SK-N-MC (cell line): ENCODE data around the gene RYR3.
"Not testable (repeated sequence)": the region's sequence is repeated elsewhere in the genome, so short reads cannot be mapped to it uniquely, and the experiment has no call there.

ENCODE experiments used
- DNase-seq: peaks from one replicate; pipeline ENCODE4 v3.0.0-alpha.2; 2011; ENCODE audit warnings: low read depth, low spot score
- H3K27ac ChIP-seq: fragments of 200-600 bp; sonication (generic); 2 replicates; pipeline ENCODE4 v1.5.1; 2016; ENCODE audit warnings: mixed run types
- H3K36me3 ChIP-seq: fragments of 200-600 bp; sonication (generic); 2 replicates; pipeline ENCODE4 v1.6.1; 2017; ENCODE audit warnings: antibody characterized with exemption, low read length, mixed read lengths; ENCODE audit not compliant: insufficient read depth
- H3K4me3 ChIP-seq: fragments of 200-600 bp; sonication (generic); 2 replicates; pipeline ENCODE4 v1.5.1; 2016
- H3K9ac ChIP-seq: fragments of 200-600 bp; sonication (generic); 2 replicates; pipeline ENCODE4 v1.8.0; 2017; ENCODE audit warnings: mixed run types, mixed read lengths; ENCODE audit not compliant: insufficient read length
- H3K9me3 ChIP-seq: fragments of 200-600 bp; sonication (generic); 2 replicates; pipeline ENCODE4 v1.6.1; 2017; ENCODE audit warnings: low read depth, mild to moderate bottlenecking, antibody characterized with exemption, low read length, moderate library complexity, mixed read lengths
- EZH2 ChIP-seq: fragments of 200-600 bp; sonication (generic); IDR thresholded peaks from one replicate; pipeline ENCODE4 v1.6.1; 2017; ENCODE audit warnings: antibody characterized with exemption
- FOXP2 ChIP-seq: optimal IDR thresholded peaks from 2 replicates; pipeline ENCODE3; 2011; ENCODE audit warnings: mild to moderate bottlenecking, moderate library complexity; ENCODE audit not compliant: insufficient read depth; ENCODE audit errors: extremely low read length, control extremely low read depth
- POLR2AphosphoS5 ChIP-seq: IDR thresholded peaks from 2 replicates; pipeline ENCODE4 v1.6.1; 2012; ENCODE audit warnings: mild to moderate bottlenecking, low read depth, low read length, borderline replicate concordance

The RYR3 gene

DNA sequence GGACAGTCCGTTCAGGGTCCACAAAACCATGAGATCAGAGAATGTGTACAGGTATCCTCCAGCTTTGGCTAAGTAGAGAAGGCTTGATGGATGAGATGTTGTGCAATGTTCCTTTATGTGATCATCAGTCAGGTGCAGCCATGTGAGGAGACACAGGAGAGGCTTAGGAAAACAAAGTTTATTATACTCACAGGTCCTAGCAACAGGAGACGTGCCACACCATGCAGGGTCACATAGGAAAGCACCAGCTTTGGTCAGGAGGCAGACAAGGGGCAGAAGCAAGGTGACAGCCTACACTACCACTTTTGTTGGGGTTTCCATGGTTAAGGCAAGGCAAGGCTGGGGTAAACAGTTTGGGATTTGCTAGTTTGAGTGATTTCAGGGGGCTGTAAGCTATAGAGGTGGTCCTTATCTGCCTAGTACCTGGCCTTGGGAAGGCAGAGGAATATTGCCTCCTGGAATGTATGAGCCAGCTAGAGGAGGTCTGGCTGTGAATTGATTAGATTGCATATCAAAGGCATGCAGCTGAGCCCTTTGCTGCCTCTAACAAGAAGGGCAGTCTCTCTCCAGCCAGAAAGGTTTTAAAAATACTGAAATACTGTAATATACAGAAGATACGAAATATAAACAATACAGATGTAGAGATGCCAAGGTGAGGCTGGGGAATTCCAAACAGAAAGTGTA, 248.6 kb downstream of the RYR3 start:
- H3K27ac ChIP-seq = no peak overlapping the region
- no peaks in the 10 kb centered on the region for H3K36me3 ChIP-seq
- no peak overlapping the region for H3K9ac ChIP-seq
- no peaks in the 10 kb centered on the region for H3K9me3 ChIP-seq
- no peak for TF ChIP-seq POLR2AphosphoS5
- TF ChIP-seq FOXP2 = no peak
- TF ChIP-seq EZH2 = no peak
- no peak overlapping the region for H3K4me3 ChIP-seq
- DNase-seq = no peak

DNA sequence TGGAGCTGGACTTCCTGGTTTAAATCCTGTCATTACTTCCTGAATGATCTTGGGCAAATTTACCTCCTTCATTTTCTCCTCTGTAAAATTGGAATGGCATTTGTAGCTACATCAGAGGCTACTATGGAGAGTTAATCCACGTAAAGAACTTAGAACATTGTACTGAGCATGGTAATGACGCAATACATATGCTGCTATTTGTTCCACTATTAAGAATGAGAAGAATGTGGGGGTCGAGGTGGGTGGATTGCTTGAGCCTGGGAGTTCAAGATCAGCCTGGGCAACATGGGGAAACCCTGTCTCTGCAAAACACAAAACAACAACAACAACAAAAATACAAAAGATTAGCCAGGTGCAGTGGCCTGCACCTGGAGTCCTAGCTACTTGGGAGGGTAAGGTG, 250.6 kb downstream of the RYR3 start:
- Histone ChIP-seq H3K27ac (no peak overlapping the region), H3K9ac (no peak overlapping the region), H3K36me3 (no peaks in the 10 kb centered on the region), H3K4me3 (no peak overlapping the region), H3K9me3 (no peaks in the 10 kb centered on the region)
- no peak for TF ChIP-seq FOXP2
- no peak for TF ChIP-seq POLR2AphosphoS5
- no peak for TF ChIP-seq EZH2
- DNase-seq = no peak

GRCh38 chr15:33561967-33562366, 251.2 kb downstream of the RYR3 start:
- H3K4me3 ChIP-seq = no peak overlapping the region
- TF ChIP-seq POLR2AphosphoS5 = no peak
- no peak overlapping the region for H3K27ac ChIP-seq
- H3K9me3 ChIP-seq = no peaks in the 10 kb centered on the region
- no peak for DNase-seq
- H3K36me3 ChIP-seq = no peaks in the 10 kb centered on the region
- no peak overlapping the region for H3K9ac ChIP-seq

DNA sequence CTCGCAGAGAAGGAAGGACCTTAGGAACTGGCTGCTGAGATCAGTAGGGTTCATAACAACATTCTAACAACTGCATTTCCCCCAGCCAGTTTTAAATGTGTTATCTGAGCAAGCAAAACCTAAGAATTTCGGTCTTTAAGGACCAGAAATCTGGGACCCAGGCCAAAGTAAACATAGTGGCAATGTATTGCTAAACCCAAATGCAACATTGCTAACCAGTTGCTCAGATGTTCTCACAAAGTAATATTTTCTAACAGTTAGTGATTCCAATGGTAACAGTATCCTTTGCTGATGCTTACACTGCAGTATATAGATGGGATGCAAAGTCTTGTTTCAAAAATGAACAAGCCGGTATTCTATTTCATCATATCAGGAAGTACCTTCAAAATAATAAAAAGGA, 254.3 kb downstream of the RYR3 start:
- H3K4me3 ChIP-seq = no peak overlapping the region
- no peaks in the 10 kb centered on the region for H3K9me3 ChIP-seq
- no peaks in the 10 kb centered on the region for H3K36me3 ChIP-seq
- no peak for TF ChIP-seq FOXP2
- TF ChIP-seq EZH2 = no peak
- TF ChIP-seq POLR2AphosphoS5 = no peak
- H3K9ac ChIP-seq = no peak overlapping the region
- no peak for DNase-seq
- no peak overlapping the region for H3K27ac ChIP-seq

DNA sequence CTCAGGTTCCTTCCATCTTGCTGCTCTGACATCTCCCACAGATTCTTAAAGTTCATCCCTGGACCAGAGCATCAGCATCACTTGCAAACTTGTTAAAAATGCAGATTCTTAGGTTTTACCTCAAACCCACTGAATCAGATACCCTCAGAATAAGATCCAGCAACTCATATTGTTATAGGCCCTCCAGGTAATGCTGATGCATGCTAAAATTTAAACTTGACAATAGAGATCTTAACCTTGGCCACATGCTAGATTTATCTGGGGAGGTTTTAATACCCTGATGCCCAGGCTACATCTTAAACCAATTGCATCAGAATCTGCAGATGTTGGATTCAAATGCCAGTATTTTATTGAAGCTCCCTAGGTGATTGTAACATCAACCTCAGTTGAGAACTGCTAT, 256.9 kb downstream of the RYR3 start:
- Histone ChIP-seq H3K9ac (no peak overlapping the region), H3K27ac (no peak overlapping the region), H3K36me3 (no peaks in the 10 kb centered on the region), H3K4me3 (no peak overlapping the region), H3K9me3 (no peaks in the 10 kb centered on the region)
- TF ChIP-seq EZH2 (no peak), POLR2AphosphoS5 (no peak), FOXP2 (no peak)
- DNase-seq = no peak

- Histone ChIP-seq H3K36me3 (no peaks in the 10 kb centered on the region), H3K4me3 (no peak overlapping the region), H3K9me3 (no peaks in the 10 kb centered on the region), H3K9ac (no peak overlapping the region), H3K27ac (no peak overlapping the region)
- DNase-seq = no peak
- no peak for TF ChIP-seq EZH2
- TF ChIP-seq FOXP2 = no peak
- TF ChIP-seq POLR2AphosphoS5 = no peak
Measured at GRCh38 chr15:33569036-33569435, 258.3 kb downstream of the RYR3 start.

DNA sequence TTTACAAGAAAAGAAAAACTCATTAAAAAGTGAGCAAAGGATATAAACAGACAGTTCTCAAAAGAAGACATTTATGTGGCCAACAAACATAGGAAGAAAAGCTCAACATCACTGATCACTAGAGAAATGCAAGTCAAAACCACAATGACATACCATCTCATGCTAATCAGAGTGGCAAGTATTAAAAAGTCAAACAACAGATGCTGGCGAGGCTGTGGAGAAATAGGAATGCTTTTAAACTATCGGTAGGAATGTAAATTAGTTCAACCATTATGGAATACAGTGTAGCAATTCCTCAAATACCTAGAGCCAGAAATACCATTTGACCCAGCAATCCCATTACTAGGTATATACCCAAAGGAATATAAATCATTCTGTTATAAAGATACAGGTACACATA, 267.1 kb downstream of the RYR3 start:
- not testable (repeated sequence) for DNase-seq, H3K27ac ChIP-seq, H3K9me3 ChIP-seq, H3K9ac ChIP-seq, H3K36me3 ChIP-seq, H3K4me3 ChIP-seq

- Histone ChIP-seq H3K9me3 (no peaks in the 10 kb centered on the region), H3K27ac (no peak overlapping the region), H3K36me3 (no peaks in the 10 kb centered on the region), H3K4me3 (no peak overlapping the region), H3K9ac (no peak overlapping the region)
- TF ChIP-seq FOXP2 (no peak), EZH2 (no peak), POLR2AphosphoS5 (no peak)
- DNase-seq = no peak
Measured at GRCh38 chr15:33580526-33580925, 269.8 kb downstream of the RYR3 start.

DNA sequence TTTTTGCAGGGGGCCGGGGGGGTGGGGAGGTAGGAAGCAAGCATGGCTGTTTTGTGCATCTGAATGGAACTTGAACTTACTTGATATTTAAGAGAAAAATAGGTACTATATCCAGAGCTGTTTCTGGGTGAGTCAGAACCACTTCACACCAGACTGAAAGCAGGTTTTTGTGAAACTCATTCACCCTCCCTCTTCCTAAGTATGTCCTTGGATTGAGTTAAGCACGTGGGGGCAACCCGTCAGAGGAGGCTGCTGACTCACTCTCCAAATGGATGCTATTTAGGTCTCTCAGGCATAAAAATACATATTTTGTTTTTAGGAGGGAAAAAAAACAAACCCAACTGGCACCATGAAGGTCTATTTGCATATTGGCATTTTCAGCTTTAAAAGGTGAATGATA, 270.3 kb downstream of the RYR3 start:
- Histone ChIP-seq H3K27ac (no peak overlapping the region), H3K4me3 (no peak overlapping the region), H3K36me3 (no peaks in the 10 kb centered on the region), H3K9me3 (no peaks in the 10 kb centered on the region), H3K9ac (no peak overlapping the region)
- TF ChIP-seq POLR2AphosphoS5 = no peak
- TF ChIP-seq EZH2 = no peak
- TF ChIP-seq FOXP2 = no peak
- no peak for DNase-seq

DNA sequence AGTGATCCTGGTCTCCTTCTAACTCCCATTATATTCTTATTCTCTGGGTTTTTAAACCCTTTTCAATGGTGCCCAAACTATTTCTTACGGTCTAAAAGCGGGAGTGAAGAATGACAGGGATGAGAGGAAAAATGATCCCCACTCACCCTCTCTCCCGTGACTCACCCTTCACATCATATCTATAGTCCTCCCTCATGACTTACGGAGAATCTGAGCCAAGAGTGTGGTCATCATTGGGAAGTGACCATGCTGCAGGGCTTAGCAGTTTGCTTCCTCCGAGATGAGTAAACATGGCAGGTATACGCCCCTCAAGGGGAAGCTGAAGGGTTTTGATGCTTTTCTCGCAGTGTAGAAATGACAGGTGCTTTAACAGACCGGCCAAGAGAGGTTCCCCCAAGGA, 274.0 kb downstream of the RYR3 start:
- Histone ChIP-seq H3K36me3 (no peaks in the 10 kb centered on the region), H3K9me3 (no peaks in the 10 kb centered on the region), H3K27ac (no peak overlapping the region), H3K4me3 (no peak overlapping the region), H3K9ac (no peak overlapping the region)
- TF ChIP-seq FOXP2 (no peak), EZH2 (no peak), POLR2AphosphoS5 (no peak)
- DNase-seq = no peak
